IPS-18c (cell line): ENCODE measurements around the gene CAMKMT.

Experiments used
- H3K4me3 ChIP-seq: 2 replicates; pipeline ENCODE4 v1.7.0; 2013; ENCODE audit warnings: low read depth, mild to moderate bottlenecking, low read length, moderate library complexity; ENCODE audit not compliant: insufficient read depth
- H3K9me3 ChIP-seq: one replicate; pipeline ENCODE4 v1.6.1; 2013; ENCODE audit warnings: mild to moderate bottlenecking, low read length, moderate library complexity; ENCODE audit not compliant: control insufficient read depth, insufficient read depth

The CAMKMT gene

DNA sequence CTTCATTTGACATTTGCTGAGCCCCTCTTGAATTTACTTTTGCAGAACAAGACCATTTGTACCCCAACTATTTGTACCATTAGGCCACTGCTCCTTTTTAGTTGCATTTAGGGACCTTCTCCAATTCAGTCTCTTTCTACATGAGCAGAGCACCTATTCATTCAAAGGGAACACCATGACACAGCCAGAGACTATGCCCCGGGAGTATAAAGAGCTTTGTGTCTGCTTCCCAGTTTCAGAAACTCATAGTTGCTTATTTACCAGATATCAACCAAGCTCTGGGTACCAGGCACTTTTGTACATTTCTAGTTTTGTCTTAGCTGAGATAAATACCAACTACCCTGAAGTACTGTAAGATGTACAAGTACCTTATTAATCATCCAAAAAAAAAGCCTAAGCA, 310.7 kb downstream of the CAMKMT start:
- no peaks in the 10 kb centered on the region for H3K9me3 ChIP-seq
- no peak overlapping the region for H3K4me3 ChIP-seq

DNA sequence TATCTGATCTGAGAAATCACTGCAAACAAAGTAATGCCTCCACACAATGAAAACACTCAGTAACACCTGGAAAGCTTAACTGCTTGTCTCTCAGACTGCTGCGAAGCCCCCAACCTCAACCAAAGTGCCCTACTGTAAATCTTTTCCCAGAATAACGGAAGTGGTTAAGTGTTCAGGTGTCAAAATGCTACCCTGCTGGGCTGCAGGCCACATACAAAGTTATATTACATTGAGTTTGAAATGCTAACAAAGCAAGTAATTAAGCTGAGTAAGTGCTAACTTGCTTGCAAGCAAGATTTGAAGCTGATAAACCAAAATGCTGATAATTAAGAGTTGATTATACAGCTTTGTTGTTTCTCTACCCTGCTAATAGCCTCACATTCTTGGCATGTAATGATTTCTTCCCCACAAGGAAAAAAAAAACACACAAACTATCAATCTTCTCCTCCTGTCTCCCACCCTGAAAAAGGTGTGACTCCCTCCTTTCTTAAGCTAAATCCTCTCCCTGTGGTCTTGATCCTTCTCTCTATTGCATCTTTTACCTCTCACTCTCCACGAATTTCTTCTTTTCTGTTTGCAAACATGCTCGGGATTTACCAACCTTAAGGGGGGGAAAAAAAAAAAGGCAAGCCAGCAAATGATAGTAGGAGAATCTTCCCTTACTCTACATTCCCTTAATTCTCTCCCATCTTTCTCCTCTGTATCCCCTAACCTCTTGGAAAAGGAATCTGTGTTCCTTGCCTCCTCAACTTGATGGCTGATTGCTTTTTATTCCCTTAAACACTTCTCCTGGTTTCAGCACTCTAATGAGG, 312.9 kb downstream of the CAMKMT start:
- Histone ChIP-seq H3K4me3 (no peak overlapping the region), H3K9me3 (no peaks in the 10 kb centered on the region)

DNA sequence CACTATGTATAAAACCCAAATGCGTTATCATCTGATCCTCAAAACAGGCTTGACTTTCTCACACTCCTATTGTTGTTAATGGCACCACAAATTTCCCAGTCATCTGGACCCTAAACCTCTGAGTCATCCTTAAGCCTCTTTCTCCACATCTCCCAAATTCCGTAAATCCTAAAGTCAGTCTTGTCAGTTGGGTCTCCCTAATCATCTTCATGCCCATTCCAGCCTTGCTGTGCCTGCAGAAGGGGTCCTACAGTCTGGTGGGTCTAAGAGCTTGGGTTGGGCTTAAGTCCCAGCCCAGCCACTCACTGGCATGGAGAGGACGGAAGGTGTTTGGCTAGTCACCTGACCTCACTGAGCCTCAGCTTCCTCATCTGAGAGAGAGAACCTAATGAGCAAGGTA, 314.6 kb downstream of the CAMKMT start:
- no peaks in the 10 kb centered on the region for H3K9me3 ChIP-seq
- no peak overlapping the region for H3K4me3 ChIP-seq

DNA sequence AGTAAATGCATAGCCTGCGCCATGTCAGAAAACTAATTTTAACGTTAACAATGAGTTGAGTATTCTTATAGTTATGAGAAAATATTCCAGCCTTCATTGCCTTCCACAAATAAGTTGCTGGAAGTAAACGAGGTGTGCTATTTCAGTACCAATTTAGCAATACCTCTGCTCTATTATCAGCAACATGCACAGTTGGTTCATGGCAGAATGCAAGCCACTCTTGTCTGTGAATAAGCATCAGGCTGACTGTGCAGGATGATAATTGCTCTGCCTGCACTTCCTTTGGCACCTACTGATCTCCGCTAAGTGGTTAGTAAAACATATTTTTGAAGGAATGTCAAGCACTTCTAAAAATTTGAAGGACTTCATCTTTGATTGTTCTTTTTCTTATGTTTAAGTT, 317.8 kb downstream of the CAMKMT start:
- Histone ChIP-seq H3K4me3 (no peak overlapping the region), H3K9me3 (no peaks in the 10 kb centered on the region)

DNA sequence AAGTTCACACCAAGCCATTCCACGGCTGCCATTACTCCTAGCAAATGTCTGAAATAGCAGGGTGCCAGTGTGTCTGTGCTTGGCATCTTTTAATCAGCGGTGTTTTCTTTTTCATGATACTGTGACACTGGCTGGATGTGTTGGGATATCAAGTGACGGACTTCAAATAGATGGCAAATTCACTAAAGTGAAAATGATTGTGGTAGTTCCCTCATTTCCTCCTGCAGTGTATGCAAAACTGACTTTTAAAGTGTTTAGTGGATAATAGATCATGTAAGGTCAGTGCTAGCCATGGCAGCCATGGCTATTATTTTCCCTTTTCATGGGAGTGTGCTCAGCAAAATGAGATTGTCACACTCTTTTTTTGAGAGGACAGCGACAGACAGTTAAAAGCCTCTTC, 318.2 kb downstream of the CAMKMT start:
- H3K4me3 ChIP-seq = no peak overlapping the region
- H3K9me3 ChIP-seq = no peaks in the 10 kb centered on the region

DNA sequence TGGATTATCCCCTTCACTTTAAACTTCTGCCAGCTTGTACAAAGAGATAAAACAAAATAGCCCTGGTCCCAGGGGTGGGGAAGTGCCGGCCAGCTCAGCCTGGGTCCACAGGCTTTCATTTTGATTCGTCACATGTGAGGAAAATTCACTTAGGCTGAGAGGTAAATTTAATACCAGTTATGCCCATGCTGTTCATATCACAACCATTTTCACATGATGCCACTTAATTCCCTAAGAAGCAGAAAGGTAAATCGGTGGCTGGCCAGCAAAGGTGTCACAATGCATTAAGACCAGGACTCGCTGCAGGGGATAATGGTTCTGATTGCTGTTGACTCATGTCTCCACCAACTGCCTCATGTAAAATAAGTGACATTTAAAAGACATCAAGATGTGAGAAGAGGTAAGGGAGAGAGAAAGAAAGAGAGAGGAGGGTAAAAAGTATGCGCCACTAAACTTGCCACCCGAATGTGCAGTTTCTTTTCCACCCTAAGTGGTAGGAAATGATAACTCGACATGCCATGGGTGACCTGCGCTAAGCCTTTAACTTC, 318.8 kb downstream of the CAMKMT start:
- no peaks in the 10 kb centered on the region for H3K9me3 ChIP-seq
- H3K4me3 ChIP-seq = no peak overlapping the region

DNA sequence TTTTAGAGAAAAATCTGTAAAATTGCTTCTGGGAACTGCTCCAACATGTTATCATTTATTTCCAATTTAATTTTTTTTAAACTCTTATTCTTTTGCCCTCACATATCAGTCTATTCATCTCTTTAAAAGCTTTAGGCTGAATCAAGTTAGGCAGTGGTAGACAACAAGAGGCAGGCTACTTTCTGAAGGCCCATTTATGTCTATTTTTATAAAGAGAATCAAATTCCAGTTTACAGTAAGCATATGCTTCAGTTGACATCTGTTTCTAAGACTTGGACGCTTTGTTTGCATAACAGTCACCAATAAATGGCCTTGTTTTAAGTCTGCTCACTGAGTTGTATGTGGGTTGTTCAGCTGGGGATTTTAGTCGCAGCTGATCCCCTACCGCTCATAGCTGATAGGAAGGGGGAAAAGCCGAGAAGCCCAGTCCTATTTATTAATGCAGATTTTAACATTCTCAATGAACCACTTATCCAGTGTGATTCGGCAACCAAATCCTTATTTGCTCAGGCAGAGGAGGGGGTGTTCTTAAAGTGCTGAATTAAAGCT, 319.3 kb downstream of the CAMKMT start:
- Histone ChIP-seq H3K9me3 (no peaks in the 10 kb centered on the region), H3K4me3 (no peak overlapping the region)

DNA sequence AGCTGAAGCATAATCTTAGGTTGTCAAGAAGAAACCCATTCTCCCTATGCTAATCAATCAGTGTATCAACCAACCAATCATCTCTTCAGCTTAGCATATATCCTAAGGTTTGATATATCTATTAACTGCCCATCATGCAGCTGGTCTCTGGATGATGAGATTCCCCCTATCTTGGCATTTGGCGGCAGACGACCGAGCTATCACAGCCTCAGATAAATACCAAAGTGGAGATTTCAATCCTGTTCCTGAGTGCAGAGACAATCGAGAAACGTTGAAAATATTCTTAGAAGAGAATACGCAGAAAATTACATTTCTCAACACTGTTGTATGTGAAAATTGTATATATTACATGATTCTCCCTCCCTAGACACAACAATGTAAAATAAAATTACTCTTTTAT, 320.7 kb downstream of the CAMKMT start:
- Histone ChIP-seq H3K9me3 (no peaks in the 10 kb centered on the region), H3K4me3 (no peak overlapping the region)

DNA sequence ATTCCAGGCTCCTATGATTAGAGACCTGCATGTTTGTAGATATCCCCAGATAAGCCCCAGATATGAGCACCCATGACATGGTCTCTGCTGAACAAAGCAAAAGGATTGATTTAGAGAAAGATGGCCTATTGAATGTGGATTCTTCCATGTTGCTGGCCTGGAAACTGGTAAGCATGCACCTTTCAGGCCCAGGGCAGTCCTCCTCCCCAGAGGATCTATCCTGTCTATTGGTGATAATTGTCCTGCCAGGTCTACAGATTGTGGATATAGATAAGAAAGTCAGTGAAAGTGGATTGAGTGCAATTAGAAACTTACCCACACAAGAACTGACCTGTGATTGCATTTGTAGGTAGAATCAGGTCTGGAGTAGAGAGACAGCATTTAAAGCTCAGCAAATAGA, 322.8 kb downstream of the CAMKMT start:
- Histone ChIP-seq H3K4me3 (no peak overlapping the region), H3K9me3 (no peaks in the 10 kb centered on the region)

DNA sequence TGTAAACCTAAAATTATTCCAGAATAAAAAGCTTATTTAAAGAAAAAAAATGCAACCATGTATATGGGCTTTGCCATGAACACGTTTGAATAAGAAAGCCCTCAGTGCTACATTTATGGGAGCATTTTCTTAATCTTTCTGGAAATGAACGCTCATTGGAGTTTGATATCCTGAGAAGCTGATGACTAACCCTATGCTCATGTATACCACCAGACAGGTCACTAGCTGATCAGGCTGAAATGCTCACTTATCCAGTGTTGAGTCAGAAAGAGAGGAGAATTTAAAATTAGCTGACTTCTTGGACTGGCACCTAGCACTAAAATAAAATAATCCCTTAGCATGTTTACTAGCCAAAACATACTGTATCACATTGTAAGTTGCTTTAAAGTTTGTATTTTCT, 324.8 kb downstream of the CAMKMT start:
- H3K9me3 ChIP-seq = no peaks in the 10 kb centered on the region
- no peak overlapping the region for H3K4me3 ChIP-seq

DNA sequence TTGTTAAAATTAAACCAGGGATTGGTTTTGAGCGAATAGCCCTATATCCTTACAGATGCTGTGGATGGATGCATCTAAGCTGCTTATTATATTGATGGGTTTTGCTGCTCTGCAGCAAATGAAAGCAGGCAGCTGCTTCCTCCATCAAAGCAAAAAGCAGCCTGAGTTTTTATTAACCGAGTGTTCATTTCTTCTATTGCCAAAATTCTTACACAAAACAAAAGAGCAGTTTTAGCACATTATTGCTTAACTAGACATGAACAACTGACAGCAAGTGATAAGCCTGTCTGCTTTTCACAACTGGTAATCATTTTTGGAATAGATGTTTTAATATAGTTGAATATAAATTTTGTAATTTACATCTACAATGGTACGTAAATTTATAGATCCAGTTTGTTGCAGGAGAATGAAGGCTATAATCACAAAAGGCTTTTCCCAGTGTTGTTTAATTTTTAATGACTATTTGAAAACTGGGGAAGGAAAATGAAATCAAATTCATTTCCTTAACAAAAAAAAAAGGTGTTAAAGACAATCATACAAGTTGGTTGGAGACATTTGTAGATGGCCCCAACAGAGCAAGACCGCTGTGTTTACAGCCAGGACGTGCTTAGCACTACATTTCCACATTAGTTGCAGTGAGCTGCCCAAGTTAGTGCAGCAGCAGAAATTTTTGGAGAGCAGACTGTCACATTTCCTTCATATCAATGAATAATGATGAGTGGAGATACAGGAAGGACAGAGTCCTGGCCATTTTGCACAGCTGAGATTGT, 326.1 kb downstream of the CAMKMT start:
- H3K9me3 ChIP-seq = no peaks in the 10 kb centered on the region
- H3K4me3 ChIP-seq = no peak overlapping the region

DNA sequence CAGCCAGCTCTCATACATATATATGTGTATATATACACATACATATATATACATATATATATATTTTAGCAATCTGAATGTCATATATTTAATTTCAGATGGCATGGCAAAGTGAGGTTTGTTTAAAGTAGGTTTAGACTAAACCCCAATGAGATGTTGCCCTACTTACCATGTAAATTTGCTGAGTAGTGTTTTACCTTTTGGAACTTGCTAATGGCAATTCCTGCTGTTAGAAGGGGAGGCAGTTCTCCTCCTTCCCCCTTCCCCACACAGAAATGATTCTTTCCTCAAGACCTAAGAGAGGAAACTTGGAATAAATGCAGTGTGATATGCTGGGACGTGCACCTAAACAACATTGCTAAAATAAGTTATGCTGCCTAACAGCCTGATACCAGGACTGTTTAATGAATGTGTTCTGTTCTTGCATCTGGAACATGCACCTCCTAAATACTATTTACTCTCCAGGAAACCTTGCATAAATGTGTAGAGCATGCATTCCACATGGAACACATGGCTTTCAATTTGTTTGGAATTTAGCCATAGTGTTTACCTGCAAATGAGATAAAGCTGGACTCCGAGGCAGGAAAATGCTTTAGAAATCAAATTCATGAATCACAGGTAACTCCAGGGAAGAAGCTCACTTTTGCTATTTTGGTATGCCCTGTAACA, 326.8 kb downstream of the CAMKMT start:
- Histone ChIP-seq H3K4me3 (no peak overlapping the region), H3K9me3 (no peaks in the 10 kb centered on the region)

DNA sequence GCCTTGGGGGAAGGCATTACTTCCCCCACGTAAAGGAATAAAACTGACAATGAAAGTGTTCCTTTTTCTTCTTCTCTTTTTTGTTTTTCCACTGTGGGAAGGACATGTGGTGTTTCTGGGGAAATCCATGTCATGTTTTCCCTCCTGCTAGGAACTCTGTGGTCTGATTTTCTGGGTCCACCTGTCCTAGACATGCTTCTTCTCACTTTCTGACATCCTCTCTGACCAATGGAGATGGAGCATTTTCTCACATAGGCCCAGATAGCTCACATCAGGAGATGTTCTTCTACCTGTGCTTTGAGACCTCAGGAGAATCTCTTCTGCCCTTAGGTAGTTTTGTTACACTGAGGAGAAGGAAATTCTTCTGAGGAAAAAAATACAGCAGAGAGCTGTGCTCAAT, 327.8 kb downstream of the CAMKMT start:
- Histone ChIP-seq H3K9me3 (no peaks in the 10 kb centered on the region), H3K4me3 (no peak overlapping the region)

DNA sequence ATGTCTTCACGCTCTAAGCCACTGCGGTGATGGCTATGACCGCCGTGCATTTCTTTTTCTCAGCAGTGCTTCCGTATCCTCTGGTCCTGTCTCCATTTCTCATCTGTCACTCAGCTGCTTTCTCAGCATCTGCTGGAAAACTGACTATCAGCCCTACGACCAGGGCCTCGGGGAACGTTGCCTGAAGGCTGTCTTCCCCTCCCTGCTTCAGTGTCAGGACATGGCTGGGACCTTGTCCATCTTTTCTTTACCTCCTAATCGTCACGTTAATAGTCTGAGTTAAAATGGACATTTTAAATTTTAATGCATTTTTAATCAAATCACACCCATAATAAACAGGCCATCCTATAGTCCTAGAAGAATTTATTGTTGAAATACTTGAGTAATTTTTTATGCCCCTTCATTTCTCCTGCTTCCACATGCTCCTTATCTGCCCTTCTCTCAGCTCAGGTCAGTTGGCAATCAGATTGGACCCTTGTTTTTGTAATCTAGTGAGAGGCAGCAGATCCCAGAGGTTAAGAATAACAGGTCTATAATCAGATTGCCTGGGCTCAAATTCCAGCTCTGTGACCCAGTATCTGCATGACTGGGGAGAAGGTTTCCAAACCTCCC, 329.5 kb downstream of the CAMKMT start:
- H3K4me3 ChIP-seq = no peak overlapping the region
- no peaks in the 10 kb centered on the region for H3K9me3 ChIP-seq

DNA sequence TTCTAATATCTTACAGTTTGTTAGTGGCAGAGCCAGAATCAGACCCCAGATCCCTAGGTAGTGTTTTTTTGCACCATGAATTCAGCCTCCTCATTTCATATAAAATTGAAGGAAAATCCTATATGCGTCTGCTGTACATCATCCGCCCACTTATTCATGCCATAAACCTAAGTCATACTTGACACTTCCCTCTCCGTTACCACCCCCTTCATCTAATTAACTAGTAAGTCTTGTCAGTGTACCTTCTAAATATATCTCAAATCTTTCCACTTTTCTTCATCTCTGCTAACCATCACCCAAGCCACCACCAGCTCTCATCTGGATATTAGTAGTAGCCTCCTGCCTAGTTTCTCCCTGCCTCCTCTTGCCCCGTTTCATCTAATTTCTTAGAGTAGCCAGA, 331.1 kb downstream of the CAMKMT start:
- no peak overlapping the region for H3K4me3 ChIP-seq
- no peaks in the 10 kb centered on the region for H3K9me3 ChIP-seq

DNA sequence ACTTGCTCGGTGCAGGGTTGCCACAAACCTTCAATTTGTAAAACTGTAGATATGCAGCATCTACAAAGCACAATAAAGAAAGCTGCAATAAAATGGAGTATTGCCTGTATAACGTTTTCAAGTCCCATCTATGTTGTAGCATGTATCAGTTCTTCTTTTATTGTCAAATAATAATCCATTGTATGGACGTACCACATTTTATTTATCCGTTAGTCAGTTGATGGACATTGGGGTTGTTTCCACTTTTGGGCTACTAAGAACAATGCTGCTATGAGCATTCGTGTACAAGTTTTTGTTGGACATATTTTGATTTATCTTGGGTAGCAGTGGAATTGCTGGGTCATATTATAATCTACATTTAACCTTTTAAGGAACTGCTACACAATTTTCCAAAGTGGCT, 339.1 kb downstream of the CAMKMT start:
- Histone ChIP-seq H3K9me3 (no peaks in the 10 kb centered on the region), H3K4me3 (no peak overlapping the region)

DNA sequence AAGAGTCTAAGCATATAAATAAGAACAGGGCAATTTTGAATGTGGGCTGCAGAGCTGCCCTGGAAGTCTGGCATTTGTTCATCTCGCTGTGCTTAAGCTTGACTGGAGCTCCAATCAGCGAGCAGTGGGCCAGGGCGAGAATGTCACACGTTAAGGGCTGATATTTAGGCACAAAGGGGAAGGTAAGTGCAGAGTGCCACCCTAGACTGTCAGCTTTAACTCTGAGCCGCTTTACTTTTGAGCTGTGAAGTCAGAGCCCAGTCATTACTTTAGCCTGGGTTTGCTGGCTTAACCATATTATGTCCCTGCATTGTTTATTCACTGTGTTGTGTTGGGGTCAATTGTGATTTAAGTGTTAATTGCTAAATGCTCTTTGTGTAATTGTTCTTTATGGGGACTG, 343.6 kb downstream of the CAMKMT start:
- Histone ChIP-seq H3K9me3 (no peaks in the 10 kb centered on the region), H3K4me3 (no peak overlapping the region)
